Activated naive CD8-positive, alpha-beta T cell treated with anti-CD3 and anti-CD28 coated beads for 36 hours (primary cell): ENCODE results near the gene SPACA1. TPM values are rescaled to one million over a fixed set of nuclear protein-coding genes. Genes with fewer than 3 reads are reported as not detected.

ENCODE experiments used
- total RNA-seq, 2 experiments: library from RNA; stranded (reverse); gene quantifications; one replicate each; pipeline ENCODE4 v1.2.3, GENCODE V29; 2021

The SPACA1 gene
- total RNA-seq, 2 experiments from 2014 or later: not detected

Other genes starting within 250 kb of the SPACA1 start
- not detected for gene CNR1, start 118.5 kb downstream of the SPACA1 start, total RNA-seq